A673 (cell line): ENCODE data around the gene SSBP3.

ENCODE experiments used
- EZH2 ChIP-seq: fragments of 200-600 bp; sonication (generic); IDR thresholded peaks from 2 replicates; pipeline ENCODE4 v1.6.1; 2017; ENCODE audit warnings: borderline replicate concordance, low read depth, mild to moderate bottlenecking, mixed read lengths, antibody characterized with exemption, low read length; ENCODE audit not compliant: poor library complexity, severe bottlenecking
- TF ChIP-seq, protein P1 (sequence below): fragments of 300-800, 200-600 bp; sonication (generic); conservative IDR thresholded peaks from 2 replicates; pipeline ENCODE4 v1.5.1; 2017; ENCODE audit warnings: low read depth, mild to moderate bottlenecking, antibody characterized with exemption, low read length, moderate library complexity, mixed read lengths

DNA sequence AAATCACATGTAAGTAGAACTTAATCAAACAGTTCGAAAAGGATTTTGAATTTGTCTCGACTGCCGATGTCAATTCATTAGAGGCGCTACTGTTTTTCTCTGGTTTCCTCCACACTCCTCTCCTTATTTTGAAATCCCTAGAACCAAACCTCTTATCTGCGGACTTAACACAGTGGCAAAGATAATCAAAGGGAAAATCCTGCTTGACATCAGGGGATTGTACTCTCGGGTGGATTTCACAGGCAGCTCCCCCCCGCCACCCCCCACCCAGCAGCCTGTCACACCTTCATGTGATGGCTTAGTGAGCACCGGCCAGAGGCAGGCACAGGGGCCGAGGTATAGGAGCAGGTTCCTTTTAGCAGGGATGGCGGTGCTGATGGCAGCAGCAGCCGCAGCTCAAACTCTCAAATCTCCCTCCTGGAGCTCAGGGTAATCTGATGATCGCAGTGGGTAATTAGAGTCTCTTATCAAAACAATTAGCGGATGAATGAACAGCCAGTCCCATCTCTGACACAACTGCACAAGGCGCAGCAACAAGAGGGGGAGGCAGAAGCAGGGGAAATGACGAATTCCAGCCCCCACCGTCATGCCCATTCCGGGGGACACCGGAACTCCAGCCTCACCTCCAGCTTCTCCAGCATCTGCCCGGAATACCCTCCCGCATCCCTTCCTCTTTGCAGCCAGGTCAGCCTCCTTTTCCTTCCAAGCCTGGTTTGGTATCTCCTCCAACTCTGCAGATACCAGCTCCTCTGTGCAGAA is 80.3 kb downstream of the SSBP3 start:
- TF ChIP-seq, protein P1, sequence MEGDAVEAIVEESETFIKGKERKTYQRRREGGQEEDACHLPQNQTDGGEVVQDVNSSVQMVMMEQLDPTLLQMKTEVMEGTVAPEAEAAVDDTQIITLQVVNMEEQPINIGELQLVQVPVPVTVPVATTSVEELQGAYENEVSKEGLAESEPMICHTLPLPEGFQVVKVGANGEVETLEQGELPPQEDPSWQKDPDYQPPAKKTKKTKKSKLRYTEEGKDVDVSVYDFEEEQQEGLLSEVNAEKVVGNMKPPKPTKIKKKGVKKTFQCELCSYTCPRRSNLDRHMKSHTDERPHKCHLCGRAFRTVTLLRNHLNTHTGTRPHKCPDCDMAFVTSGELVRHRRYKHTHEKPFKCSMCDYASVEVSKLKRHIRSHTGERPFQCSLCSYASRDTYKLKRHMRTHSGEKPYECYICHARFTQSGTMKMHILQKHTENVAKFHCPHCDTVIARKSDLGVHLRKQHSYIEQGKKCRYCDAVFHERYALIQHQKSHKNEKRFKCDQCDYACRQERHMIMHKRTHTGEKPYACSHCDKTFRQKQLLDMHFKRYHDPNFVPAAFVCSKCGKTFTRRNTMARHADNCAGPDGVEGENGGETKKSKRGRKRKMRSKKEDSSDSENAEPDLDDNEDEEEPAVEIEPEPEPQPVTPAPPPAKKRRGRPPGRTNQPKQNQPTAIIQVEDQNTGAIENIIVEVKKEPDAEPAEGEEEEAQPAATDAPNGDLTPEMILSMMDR, result no peak
- no peak for TF ChIP-seq EZH2
